H1 (cell line): ENCODE measurements around the gene PCDHA1. TPM values are rescaled to one million over a fixed set of nuclear protein-coding genes. Genes with fewer than 3 reads are reported as not detected.

ENCODE experiments used
- GABPA ChIP-seq: IDR thresholded peaks from 2 replicates; pipeline ENCODE4 v1.6.1; 2011; ENCODE audit warnings: mild to moderate bottlenecking, low read length, moderate library complexity, borderline replicate concordance; ENCODE audit not compliant: insufficient read depth
- JUN ChIP-seq: IDR thresholded peaks from 2 replicates; pipeline ENCODE4 v1.6.1; 2011; ENCODE audit warnings: low read depth, mild to moderate bottlenecking, improper control_type of control experiment, low read length
- polyA plus RNA-seq, 7 experiments: library from polyadenylated mRNA; depleted of rRNA in 3 of 7; stranded (reverse) in 5 of 7; unstranded in 2 of 7; fragments of >200 nt in 5 of 7; fragments of 200-250 nt in 2 of 7; gene quantifications; 1 replicate in 5 of 7; 2 replicates in 1 of 7; 4 replicates in 1 of 7; pipeline versions ENCODE4 v1.2.1 to v1.2.3, GENCODE V29; 2011 to 2013; ENCODE audit warnings: missing spikeins in 2 of 7, mixed read lengths in 2 of 7
- total RNA-seq: library from RNA; stranded (reverse); fragmentation: NEBNext Ultra II Directional; extraction: Animal tissue kit (Norgen Biotek cat#: 25700); gene quantifications from 2 replicates; pipeline ENCODE4 v1.2.1, GENCODE V29; 2021
- TF ChIP-seq, protein P1 (sequence below): fragments of 300-600 bp; sonication (generic); IDR thresholded peaks from 2 replicates; pipeline ENCODE4 v1.7.1; 2012; ENCODE audit warnings: low read length, moderate library complexity, mild to moderate bottlenecking, inconsistent platforms; ENCODE audit not compliant: insufficient replicate concordance

Gene PCDHA1
- total and polyA plus RNA-seq, 2 of the 8 experiments (the other 6 are each of a cell fraction or from before 2014, with no cell fraction given): 0.23 to 0.50 TPM

DNA sequence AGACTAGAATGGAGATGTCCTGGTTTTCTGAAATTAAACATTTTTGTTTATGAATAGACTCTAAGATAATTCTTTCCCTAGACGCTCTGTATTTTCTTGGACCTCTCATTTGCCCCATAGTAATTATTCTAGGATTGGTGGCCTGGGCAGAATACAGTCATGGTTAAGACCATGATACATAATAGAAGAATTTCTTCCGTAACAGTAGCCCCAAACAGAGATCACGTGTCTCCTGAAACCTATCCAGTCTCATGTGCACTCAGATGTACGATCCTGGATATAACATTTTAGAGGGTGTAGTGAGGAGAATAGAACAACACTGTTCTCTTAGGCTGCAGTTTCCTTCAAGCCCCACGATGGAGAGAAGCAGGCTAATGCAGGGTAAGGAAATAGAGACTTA lies 202.7 kb downstream of the PCDHA1 start (continued):
- TF ChIP-seq, protein P1, sequence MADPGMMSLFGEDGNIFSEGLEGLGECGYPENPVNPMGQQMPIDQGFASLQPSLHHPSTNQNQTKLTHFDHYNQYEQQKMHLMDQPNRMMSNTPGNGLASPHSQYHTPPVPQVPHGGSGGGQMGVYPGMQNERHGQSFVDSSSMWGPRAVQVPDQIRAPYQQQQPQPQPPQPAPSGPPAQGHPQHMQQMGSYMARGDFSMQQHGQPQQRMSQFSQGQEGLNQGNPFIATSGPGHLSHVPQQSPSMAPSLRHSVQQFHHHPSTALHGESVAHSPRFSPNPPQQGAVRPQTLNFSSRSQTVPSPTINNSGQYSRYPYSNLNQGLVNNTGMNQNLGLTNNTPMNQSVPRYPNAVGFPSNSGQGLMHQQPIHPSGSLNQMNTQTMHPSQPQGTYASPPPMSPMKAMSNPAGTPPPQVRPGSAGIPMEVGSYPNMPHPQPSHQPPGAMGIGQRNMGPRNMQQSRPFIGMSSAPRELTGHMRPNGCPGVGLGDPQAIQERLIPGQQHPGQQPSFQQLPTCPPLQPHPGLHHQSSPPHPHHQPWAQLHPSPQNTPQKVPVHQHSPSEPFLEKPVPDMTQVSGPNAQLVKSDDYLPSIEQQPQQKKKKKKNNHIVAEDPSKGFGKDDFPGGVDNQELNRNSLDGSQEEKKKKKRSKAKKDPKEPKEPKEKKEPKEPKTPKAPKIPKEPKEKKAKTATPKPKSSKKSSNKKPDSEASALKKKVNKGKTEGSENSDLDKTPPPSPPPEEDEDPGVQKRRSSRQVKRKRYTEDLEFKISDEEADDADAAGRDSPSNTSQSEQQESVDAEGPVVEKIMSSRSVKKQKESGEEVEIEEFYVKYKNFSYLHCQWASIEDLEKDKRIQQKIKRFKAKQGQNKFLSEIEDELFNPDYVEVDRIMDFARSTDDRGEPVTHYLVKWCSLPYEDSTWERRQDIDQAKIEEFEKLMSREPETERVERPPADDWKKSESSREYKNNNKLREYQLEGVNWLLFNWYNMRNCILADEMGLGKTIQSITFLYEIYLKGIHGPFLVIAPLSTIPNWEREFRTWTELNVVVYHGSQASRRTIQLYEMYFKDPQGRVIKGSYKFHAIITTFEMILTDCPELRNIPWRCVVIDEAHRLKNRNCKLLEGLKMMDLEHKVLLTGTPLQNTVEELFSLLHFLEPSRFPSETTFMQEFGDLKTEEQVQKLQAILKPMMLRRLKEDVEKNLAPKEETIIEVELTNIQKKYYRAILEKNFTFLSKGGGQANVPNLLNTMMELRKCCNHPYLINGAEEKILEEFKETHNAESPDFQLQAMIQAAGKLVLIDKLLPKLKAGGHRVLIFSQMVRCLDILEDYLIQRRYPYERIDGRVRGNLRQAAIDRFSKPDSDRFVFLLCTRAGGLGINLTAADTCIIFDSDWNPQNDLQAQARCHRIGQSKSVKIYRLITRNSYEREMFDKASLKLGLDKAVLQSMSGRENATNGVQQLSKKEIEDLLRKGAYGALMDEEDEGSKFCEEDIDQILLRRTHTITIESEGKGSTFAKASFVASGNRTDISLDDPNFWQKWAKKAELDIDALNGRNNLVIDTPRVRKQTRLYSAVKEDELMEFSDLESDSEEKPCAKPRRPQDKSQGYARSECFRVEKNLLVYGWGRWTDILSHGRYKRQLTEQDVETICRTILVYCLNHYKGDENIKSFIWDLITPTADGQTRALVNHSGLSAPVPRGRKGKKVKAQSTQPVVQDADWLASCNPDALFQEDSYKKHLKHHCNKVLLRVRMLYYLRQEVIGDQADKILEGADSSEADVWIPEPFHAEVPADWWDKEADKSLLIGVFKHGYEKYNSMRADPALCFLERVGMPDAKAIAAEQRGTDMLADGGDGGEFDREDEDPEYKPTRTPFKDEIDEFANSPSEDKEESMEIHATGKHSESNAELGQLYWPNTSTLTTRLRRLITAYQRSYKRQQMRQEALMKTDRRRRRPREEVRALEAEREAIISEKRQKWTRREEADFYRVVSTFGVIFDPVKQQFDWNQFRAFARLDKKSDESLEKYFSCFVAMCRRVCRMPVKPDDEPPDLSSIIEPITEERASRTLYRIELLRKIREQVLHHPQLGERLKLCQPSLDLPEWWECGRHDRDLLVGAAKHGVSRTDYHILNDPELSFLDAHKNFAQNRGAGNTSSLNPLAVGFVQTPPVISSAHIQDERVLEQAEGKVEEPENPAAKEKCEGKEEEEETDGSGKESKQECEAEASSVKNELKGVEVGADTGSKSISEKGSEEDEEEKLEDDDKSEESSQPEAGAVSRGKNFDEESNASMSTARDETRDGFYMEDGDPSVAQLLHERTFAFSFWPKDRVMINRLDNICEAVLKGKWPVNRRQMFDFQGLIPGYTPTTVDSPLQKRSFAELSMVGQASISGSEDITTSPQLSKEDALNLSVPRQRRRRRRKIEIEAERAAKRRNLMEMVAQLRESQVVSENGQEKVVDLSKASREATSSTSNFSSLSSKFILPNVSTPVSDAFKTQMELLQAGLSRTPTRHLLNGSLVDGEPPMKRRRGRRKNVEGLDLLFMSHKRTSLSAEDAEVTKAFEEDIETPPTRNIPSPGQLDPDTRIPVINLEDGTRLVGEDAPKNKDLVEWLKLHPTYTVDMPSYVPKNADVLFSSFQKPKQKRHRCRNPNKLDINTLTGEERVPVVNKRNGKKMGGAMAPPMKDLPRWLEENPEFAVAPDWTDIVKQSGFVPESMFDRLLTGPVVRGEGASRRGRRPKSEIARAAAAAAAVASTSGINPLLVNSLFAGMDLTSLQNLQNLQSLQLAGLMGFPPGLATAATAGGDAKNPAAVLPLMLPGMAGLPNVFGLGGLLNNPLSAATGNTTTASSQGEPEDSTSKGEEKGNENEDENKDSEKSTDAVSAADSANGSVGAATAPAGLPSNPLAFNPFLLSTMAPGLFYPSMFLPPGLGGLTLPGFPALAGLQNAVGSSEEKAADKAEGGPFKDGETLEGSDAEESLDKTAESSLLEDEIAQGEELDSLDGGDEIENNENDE: no peak
- TF ChIP-seq JUN (no peak), GABPA (no peak)
- TF ChIP-seq, all 59 proteins: peak for 0
